Adipose tissue (tissue), 3 donors: ENCODE data around the gene KRTAP9-1. TPM values are rescaled to one million over a fixed set of nuclear protein-coding genes. Genes with fewer than 3 reads are reported as not detected.
"Not testable (repeated sequence)": the region's sequence is repeated elsewhere in the genome, so short reads cannot be mapped to it uniquely, and the experiment has no call there.

Source experiments
- H3K27ac ChIP-seq: one replicate; pipeline ENCODE4 v1.5.1; 2013; ENCODE audit warnings: low read depth, low read length
- WGBS, 3 donors: extraction: QIAGEN DNeasy Blood & Tissue Kit; methylation state at CpG; one replicate each; pipeline ENCODE4 v1.1.7; 2013; 5-methylcytosine and 5-hydroxymethylcytosine counted together
- polyA plus RNA-seq, 3 donors: library from polyadenylated mRNA; stranded (reverse); fragments of 200-250 nt; gene quantifications; one replicate each; pipeline ENCODE4 v1.2.3, GENCODE V29; 2013
- donor health status: healthy with polysubstance abuse.
- donor health status: Bipolar disorder and iron deficiency.
- donor health status: healthy.

Gene KRTAP9-1
- polyA plus RNA-seq, result not detected

- WGBS, 3 donors, result 78 to 95% (median 80%) methylated on average over 1 of the region's 1 CpG
- H3K27ac ChIP-seq, result not testable (repeated sequence)
These were observed at the start of gene KRTAP9-1 for GRCh38 chr17:41189837-41190318. TSS of gene KRTAP9-1 (plus strand) at chr17:41189887. CDS start at chr17:41189887, 0 bp downstream.

GRCh38 chr17:41140360-41141131, 49.1 kb upstream of the KRTAP9-1 start, which contains the start of gene KRTAP4-6:
TSS of gene KRTAP4-6 (minus strand) at chr17:41140544. CDS start at chr17:41140487, 57 bp downstream.
- WGBS, 3 donors, result 80 to 88% (median 83%) methylated on average over 6 of the region's 6 CpGs

GRCh38 chr17:41141361-41141760, 48.3 kb upstream of the KRTAP9-1 start:
- no peak overlapping the region for H3K27ac ChIP-seq

More at GRCh38 chr17:41140360-41141131, 49.1 kb upstream of the KRTAP9-1 start, which contains the start of gene KRTAP4-6:
- no peak within 1 kb of the TSS for H3K27ac ChIP-seq

GRCh38 chr17:41144846-41145245, 44.8 kb upstream of the KRTAP9-1 start:
- H3K27ac ChIP-seq, result no peak overlapping the region
- 80 to 86% (median 85%) methylated on average over 1 of the region's 1 CpG for WGBS, 3 donors

GRCh38 chr17:41145261-41145660, 44.4 kb upstream of the KRTAP9-1 start:
- no peak overlapping the region for H3K27ac ChIP-seq
- WGBS, 3 donors, result 76 to 90% (median 86%) methylated on average over 2 of the region's 2 CpGs

- H3K27ac ChIP-seq, result no peak overlapping the region
- WGBS, 3 donors, result 85 to 94% (median 93%) methylated on average over 2 of the region's 2 CpGs
These were observed 42.0 kb upstream of the KRTAP9-1 start for GRCh38 chr17:41147531-41148204.

GRCh38 chr17:41148971-41149651, 40.6 kb upstream of the KRTAP9-1 start:
- not testable (repeated sequence) for H3K27ac ChIP-seq
- WGBS, 3 donors, result 62 to 80% (median 78%) methylated on average over 10 of the region's 10 CpGs

- WGBS, 3 donors, result 56 to 66% (median 62%) methylated on average over 2 of the region's 2 CpGs
- H3K27ac ChIP-seq, result no peak within 1 kb of the TSS
These were observed 40.1 kb upstream of the KRTAP9-1 start, which contains the start of gene KRTAP4-5 for GRCh38 chr17:41149652-41149985. TSS of gene KRTAP4-5 (minus strand) at chr17:41149825. CDS start at chr17:41149767, 58 bp downstream.

GRCh38 chr17:41150026-41150425, 39.7 kb upstream of the KRTAP9-1 start:
- 80 to 83% (median 83%) methylated on average over 4 of the region's 4 CpGs for WGBS, 3 donors

GRCh38 chr17:41151525-41151924, 38.2 kb upstream of the KRTAP9-1 start:
- no peak overlapping the region for H3K27ac ChIP-seq
- WGBS, 3 donors, result 70 to 81% (median 76%) methylated on average over 2 of the region's 2 CpGs

More at GRCh38 chr17:41150026-41150425, 39.7 kb upstream of the KRTAP9-1 start:
- H3K27ac ChIP-seq, result no peak overlapping the region

- WGBS, 3 donors, result 8 to 18% (median 10%) methylated on average over 2 of the region's 2 CpGs
- H3K27ac ChIP-seq, result no peak overlapping the region
These were observed 35.8 kb upstream of the KRTAP9-1 start for GRCh38 chr17:41153856-41154255.

GRCh38 chr17:41160190-41160589, 29.5 kb upstream of the KRTAP9-1 start:
- not testable (repeated sequence) for H3K27ac ChIP-seq
- 81 to 87% (median 87%) methylated on average over 3 of the region's 3 CpGs for WGBS, 3 donors

GRCh38 chr17:41160648-41161047, 29.0 kb upstream of the KRTAP9-1 start, which contains the start of gene KRTAP4-4:
TSS of gene KRTAP4-4 (minus strand) at chr17:41160748. CDS start at chr17:41160691, 57 bp downstream.
- 80 to 91% (median 89%) methylated on average over 1 of the region's 1 CpG for WGBS, 3 donors
- no peak within 1 kb of the TSS for H3K27ac ChIP-seq

- no peak overlapping the region for H3K27ac ChIP-seq
- 69 to 81% (median 74%) methylated on average over 7 of the region's 7 CpGs for WGBS, 3 donors
These were observed 25.9 kb upstream of the KRTAP9-1 start for GRCh38 chr17:41163828-41164227.

- no peak overlapping the region for H3K27ac ChIP-seq
- 78 to 87% (median 80%) methylated on average over 7 of the region's 7 CpGs for WGBS, 3 donors
These were observed 22.1 kb upstream of the KRTAP9-1 start for GRCh38 chr17:41167561-41167960.

- H3K27ac ChIP-seq, result no peak within 1 kb of the TSS
- 45 to 84% (median 65%) methylated on average over 1 of the region's 1 CpG for WGBS, 3 donors
These were observed 21.6 kb upstream of the KRTAP9-1 start, which contains the start of gene KRTAP4-3 for GRCh38 chr17:41168121-41168520. TSS of gene KRTAP4-3 (minus strand) at chr17:41168221. CDS start at chr17:41168172, 49 bp downstream.

GRCh38 chr17:41171886-41172285, 17.8 kb upstream of the KRTAP9-1 start:
- WGBS, 3 donors, result 67 to 78% (median 73%) methylated on average over 2 of the region's 2 CpGs
- H3K27ac ChIP-seq, result no peak overlapping the region

- H3K27ac ChIP-seq, result no peak overlapping the region
- WGBS, 3 donors, result 65 to 81% (median 72%) methylated on average over 3 of the region's 3 CpGs
These were observed 12.8 kb upstream of the KRTAP9-1 start for GRCh38 chr17:41176744-41177387.
